ENCODE data around the gene GFPT2.

The GFPT2 gene

GRCh38 chr5:180283026-180283615 is 70.0 kb downstream of the GFPT2 start:
- no peak for DNase-seq (ENCODE audit: low read depth)

GRCh38 chr5:180282281-180282680 is 70.9 kb downstream of the GFPT2 start:
- DNase-seq (ENCODE audit: low read depth): no peak

GRCh38 chr5:180281706-180282105 is 71.4 kb downstream of the GFPT2 start:
- no peak for DNase-seq (ENCODE audit: low read depth)

GRCh38 chr5:180274695-180275094 is 78.4 kb downstream of the GFPT2 start:
- no peak for DNase-seq (ENCODE audit: low read depth)

GRCh38 chr5:180271221-180271620 is 81.9 kb downstream of the GFPT2 start:
- no peak for DNase-seq (ENCODE audit: low read depth)

- no peak for DNase-seq (ENCODE audit: low read depth)
These were observed 93.9 kb downstream of the GFPT2 start for GRCh38 chr5:180259260-180259611.

GRCh38 chr5:180253036-180253824 is 99.9 kb downstream of the GFPT2 start:
- DNase-seq (ENCODE audit: low read depth): no peak

GRCh38 chr5:180251887-180252286 is 101.2 kb downstream of the GFPT2 start:
- DNase-seq (ENCODE audit: low read depth): no peak

GRCh38 chr5:180251141-180251540 is 102.0 kb downstream of the GFPT2 start:
- DNase-seq (ENCODE audit: low read depth): no peak
